A673 (cell line): ENCODE measurements around the gene CCDC137. TPM values are rescaled to one million over a fixed set of nuclear protein-coding genes. Genes with fewer than 3 reads are reported as not detected.
A peak's percentile ranks its signal among the peaks of the same experiment; 100 is the strongest.

Experiments used
- BruUV-seq: library from RNA; stranded (reverse); fragments of 400-500 nt; replicated peaks from 2 replicates; lab custom pipeline; 2021; lab: Mats Ljungman, UMichigan
- CTCF ChIA-PET: fragments of 300-600 bp; sonication (Branson Sonifier 250); formaldehyde crosslinking; loops from one replicate; lab custom pipeline; 2022; ENCODE audit warnings: antibody characterized with exemption; lab: Charles Lee
- POLR2A ChIA-PET: fragments of 300-600 bp; sonication (Branson Sonifier 250); formaldehyde crosslinking; loops from one replicate; lab custom pipeline; 2022; ENCODE audit warnings: antibody characterized with exemption; ENCODE audit not compliant: low non-redundant PET; lab: Charles Lee
- DNase-seq: peaks from one replicate; pipeline ENCODE4 v3.0.0-alpha.2; 2015; ENCODE audit warnings: low spot score
- H3K27ac ChIP-seq: fragments of 200-600 bp; sonication (generic); 2 replicates; pipeline ENCODE4 v1.5.1; 2016; ENCODE audit warnings: mixed run types, low read depth, mild to moderate bottlenecking, mixed read lengths, antibody characterized with exemption, low read length; ENCODE audit not compliant: poor library complexity, severe bottlenecking
- H3K27me3 ChIP-seq: fragments of 200-600 bp; sonication (generic); replicated peaks from 2 replicates; pipeline ENCODE4 v1.6.1; 2017; ENCODE audit warnings: mixed run types, low read depth, mild to moderate bottlenecking, mixed read lengths, antibody characterized with exemption, low read length; ENCODE audit not compliant: insufficient read depth, poor library complexity
- H3K36me3 ChIP-seq: fragments of 200-600 bp; sonication (generic); 2 replicates; pipeline ENCODE4 v1.6.1; 2016; ENCODE audit warnings: mixed run types, mild to moderate bottlenecking, mixed read lengths, antibody characterized with exemption, low read length; ENCODE audit not compliant: insufficient read depth, poor library complexity, severe bottlenecking
- H3K4me1 ChIP-seq: fragments of 200-600 bp; sonication (generic); 2 replicates; pipeline ENCODE4 v1.6.1; 2017; ENCODE audit warnings: mixed run types, mild to moderate bottlenecking, mixed read lengths, antibody characterized with exemption, low read length; ENCODE audit not compliant: insufficient read depth, poor library complexity, severe bottlenecking
- H3K4me3 ChIP-seq: fragments of 200-600 bp; sonication (generic); 2 replicates; pipeline ENCODE4 v1.5.1; 2016; ENCODE audit warnings: low read depth, mixed run types, mild to moderate bottlenecking, mixed read lengths, low read length; ENCODE audit not compliant: poor library complexity, severe bottlenecking
- H3K9me3 ChIP-seq: fragments of 200-600 bp; sonication (generic); 2 replicates; pipeline ENCODE4 v1.6.1; 2016; ENCODE audit warnings: mixed run types, low read depth, mild to moderate bottlenecking, mixed read lengths, antibody characterized with exemption, low read length; ENCODE audit not compliant: poor library complexity, severe bottlenecking
- EZH2 ChIP-seq: fragments of 200-600 bp; sonication (generic); IDR thresholded peaks from 2 replicates; pipeline ENCODE4 v1.6.1; 2017; ENCODE audit warnings: borderline replicate concordance, low read depth, mild to moderate bottlenecking, mixed read lengths, antibody characterized with exemption, low read length; ENCODE audit not compliant: poor library complexity, severe bottlenecking
- intact Hi-C: fragments of 100-400 bp; cut with micrococcal nuclease; formaldehyde crosslinking; loops from one replicate; pipeline ENCODE4 v1.10.0; 2022; ENCODE audit not compliant: unreplicated experiment
- total RNA-seq: library from RNA; stranded (reverse); gene quantifications from 2 replicates; pipeline ENCODE4 v1.2.3, GENCODE V29; 2021
- TF ChIP-seq, protein P1 (sequence below): fragments of 300-800, 200-600 bp; sonication (generic); conservative IDR thresholded peaks from 2 replicates; pipeline ENCODE4 v1.5.1; 2017; ENCODE audit warnings: low read depth, mild to moderate bottlenecking, antibody characterized with exemption, low read length, moderate library complexity, mixed read lengths

The CCDC137 gene
- total RNA-seq, 1 experiment from 2014 or later: 56.3 TPM

DNA sequence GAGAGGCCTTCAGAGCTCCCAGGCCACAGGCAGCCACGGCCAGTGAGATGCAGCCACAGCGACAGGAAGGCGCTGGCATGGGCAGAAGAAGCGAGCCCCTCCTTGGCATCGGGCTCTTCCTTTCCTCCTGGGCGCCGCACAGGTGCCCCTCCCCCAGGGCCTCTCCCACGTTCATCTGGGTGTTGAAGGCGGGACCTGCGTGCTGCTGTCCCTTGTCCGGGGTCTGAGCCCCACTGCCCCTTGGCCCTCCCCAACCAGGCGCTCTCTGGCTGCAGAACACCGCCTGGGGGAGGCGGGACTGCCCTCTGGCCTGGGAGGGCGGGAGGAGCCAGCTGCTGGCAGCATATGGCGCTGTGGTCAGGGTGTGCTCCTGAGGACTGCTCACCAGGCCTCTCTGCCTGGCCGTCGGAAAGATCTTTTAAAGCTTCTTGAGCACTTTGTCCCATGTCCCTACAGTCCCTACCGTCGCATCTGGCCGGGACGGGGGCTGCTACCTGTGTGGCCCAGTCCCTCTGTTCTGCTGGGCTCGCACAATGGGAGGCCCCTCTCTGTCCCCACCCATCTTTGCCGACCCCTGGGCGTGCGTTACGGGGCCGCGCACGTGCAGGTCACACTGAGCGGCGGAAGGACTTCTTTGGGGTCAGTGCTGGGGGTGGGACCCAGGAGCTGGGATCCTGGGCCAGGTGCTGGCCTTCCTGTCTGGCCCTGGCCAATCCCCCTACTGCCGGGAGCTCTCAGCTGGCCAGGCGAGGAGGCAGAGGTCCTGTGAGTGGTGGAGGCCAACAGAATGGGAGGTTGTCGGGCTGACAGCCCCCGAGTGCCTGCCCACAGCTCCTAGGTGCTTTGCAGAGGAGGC, 47.2 kb downstream of the CCDC137 start:
- no peak for TF ChIP-seq EZH2
- TF ChIP-seq, protein P1, sequence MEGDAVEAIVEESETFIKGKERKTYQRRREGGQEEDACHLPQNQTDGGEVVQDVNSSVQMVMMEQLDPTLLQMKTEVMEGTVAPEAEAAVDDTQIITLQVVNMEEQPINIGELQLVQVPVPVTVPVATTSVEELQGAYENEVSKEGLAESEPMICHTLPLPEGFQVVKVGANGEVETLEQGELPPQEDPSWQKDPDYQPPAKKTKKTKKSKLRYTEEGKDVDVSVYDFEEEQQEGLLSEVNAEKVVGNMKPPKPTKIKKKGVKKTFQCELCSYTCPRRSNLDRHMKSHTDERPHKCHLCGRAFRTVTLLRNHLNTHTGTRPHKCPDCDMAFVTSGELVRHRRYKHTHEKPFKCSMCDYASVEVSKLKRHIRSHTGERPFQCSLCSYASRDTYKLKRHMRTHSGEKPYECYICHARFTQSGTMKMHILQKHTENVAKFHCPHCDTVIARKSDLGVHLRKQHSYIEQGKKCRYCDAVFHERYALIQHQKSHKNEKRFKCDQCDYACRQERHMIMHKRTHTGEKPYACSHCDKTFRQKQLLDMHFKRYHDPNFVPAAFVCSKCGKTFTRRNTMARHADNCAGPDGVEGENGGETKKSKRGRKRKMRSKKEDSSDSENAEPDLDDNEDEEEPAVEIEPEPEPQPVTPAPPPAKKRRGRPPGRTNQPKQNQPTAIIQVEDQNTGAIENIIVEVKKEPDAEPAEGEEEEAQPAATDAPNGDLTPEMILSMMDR: no peak
- Histone ChIP-seq H3K9me3 (no peaks in the 10 kb centered on the region), H3K4me3 (peak overlapping the region; percentile 85), H3K27ac (peak overlapping the region; percentile 84), H3K27me3 (no peaks in the 10 kb centered on the region), H3K4me1 (peaks cover 19% of the 10 kb centered on the region), H3K36me3 (peaks cover 24% of the 10 kb centered on the region)
- BruUV-seq: no TSS peak
- intact Hi-C loops: no loop called here
- DNase-seq: no peak
- CTCF ChIA-PET: interaction anchor here (0.7 kb wide), 1 partner anchor 92 kb away, joined by 4 read pairs; no protein-coding TSS in a partner anchor
- POLR2A ChIA-PET: interaction anchor here (0.6 to 0.7 kb wide), 2 partner anchors 17 to 310 kb away, joined by 4 to 5 read pairs; partner anchors contain the start of gene LRRC45

DNA sequence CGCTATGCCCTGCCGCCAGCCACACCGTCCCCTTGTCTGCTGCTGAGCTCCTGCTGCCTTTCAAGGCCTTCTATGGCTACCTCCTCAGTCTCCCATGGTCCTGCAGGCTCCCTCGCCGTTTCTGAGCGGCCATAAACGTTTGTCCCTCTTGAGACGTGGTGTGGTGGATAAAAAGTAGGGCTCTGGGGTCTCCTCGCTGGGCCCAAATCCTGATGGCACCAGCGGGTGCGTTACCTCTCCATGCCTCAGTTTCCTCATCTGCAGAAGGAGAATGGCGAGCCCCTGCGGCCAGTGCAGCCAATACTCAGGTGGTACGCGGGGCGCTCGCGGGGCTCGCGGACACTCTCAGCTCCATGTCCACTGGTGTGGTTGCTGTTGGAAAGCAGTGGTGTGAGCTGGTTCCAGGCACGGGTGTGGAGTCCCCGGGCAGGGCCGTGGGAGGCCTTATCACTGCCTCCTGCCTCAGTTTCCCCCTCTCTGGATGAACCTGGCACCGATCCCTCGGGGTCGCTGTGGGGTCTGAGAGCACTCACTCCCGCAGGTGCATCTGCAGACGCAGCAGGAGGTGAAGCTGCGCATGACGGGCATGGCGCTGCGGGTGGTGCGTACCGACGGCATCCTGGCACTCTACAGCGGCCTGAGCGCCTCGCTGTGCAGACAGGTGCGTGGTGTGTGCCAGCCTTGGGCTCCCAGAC, 48.0 kb downstream of the CCDC137 start:
- intact Hi-C loops: no loop called here

More for the DNA sequence above, 48.0 kb downstream of the CCDC137 start:
- H3K36me3 ChIP-seq: peaks cover 24% of the 10 kb centered on the region
- no peaks in the 10 kb centered on the region for H3K27me3 ChIP-seq
- TF ChIP-seq, protein P1: no peak
- TF ChIP-seq EZH2: no peak
- ChIA-PET POLR2A (no interaction called here), CTCF (no interaction called here)
- H3K4me1 ChIP-seq: peaks cover 19% of the 10 kb centered on the region
- no peaks in the 10 kb centered on the region for H3K9me3 ChIP-seq
- DNase-seq: no peak
- no peak overlapping the region for H3K27ac ChIP-seq
- BruUV-seq: no TSS peak
- H3K4me3 ChIP-seq: no peak overlapping the region
